Prostate gland (tissue), 2 donors: Measurements from ENCODE around the gene NSMCE1.

Source experiments
- CTCF ChIP-seq, 4 experiments: fragments of 200-600 bp in 2 of 4; fragments of 450-650 bp in 2 of 4; sonication (generic) in 2 of 4; IDR thresholded peaks; 1 replicate in 3 of 4; 2 replicates in 1 of 4; pipeline ENCODE4 v1.5.1; 2016 to 2019; ENCODE audit warnings: antibody characterized with exemption in 4 of 4, mild to moderate bottlenecking in 2 of 4, moderate library complexity in 2 of 4
- POLR2AphosphoS5 ChIP-seq: sonication (generic); formaldehyde crosslinking; IDR thresholded peaks from one replicate; pipeline ENCODE4 v1.6.1; 2017; ENCODE audit warnings: antibody characterized with exemption

- TF ChIP-seq CTCF (IDR thresholded peaks at IDR 0.05), result no peak
- no peak for TF ChIP-seq POLR2AphosphoS5
These were observed 26.2 kb downstream of the NSMCE1 start for GRCh38 chr16:27242398-27242797.
